GM21619 (cell line): ENCODE measurements around the gene PDE6A.
"Not testable (repeated sequence)": the region's sequence is repeated elsewhere in the genome, so short reads cannot be mapped to it uniquely, and the experiment has no call there.

Experiments used
- ATAC-seq: cut with Tn5 transposase; IDR thresholded peaks from one replicate; pipeline ENCODE4 v1.9.1; 2021; ENCODE audit not compliant: unreplicated experiment

The PDE6A gene

DNA sequence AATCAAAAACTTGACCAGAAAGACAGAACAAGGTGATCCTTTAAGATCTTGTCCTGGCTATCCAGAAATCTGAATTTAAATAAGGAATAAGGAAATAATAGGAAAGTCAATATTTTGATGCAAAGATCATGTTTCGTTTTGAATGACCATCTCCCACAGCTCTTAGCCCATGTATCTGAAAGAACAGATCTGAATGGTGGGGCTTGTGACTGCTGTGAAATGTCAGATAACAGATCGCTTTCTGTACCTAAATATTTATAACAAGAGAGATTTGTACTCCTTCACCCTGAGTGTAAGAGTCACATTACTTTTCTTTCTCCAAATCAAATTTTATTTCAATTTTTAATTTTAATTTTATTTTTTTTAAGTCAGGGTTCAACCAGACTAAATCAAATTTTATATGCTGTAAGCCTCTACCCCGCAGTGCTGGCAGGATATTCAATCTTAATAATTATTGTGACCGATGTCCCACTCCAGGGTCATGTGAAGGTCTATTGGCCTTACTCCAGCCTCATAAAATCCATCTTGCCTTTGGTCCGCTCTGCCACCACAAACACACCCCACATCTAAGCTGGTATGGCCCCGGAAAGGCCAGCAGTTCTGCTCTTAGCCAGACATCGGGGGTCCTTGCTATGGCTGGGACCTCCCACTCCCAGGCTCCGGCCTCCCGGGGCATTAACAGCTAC, 9.0 kb upstream of the PDE6A start:
- ATAC-seq = no peak

DNA sequence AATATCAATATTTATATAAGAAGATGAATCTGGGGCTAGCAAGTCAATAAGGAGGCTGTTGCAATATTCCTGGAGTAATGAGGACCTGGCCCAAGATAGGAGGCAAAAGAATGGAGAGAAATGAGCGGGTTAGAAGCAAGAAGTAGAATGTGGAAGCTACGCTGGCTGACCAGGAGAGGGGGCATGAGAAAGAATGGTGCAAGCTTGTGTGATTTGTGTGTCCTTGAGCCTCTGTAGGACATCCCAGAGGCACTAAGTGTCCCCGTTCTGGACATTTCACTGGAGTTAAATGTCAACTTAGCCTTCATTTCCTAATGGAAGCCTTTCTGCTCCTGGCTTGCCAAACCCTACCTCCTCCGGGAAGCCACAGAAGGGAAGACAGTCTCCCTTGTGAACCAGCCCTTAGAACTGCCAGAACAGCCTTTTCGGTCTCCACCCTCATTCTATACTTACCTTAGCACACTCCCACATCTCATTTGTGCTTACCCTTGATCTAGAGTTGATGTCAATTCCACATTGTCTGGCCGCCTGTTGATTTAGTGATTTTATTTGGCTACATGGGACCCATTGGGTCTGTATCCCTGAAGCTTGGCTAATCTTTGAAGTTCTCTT, 6.7 kb upstream of the PDE6A start:
- no peak for ATAC-seq

DNA sequence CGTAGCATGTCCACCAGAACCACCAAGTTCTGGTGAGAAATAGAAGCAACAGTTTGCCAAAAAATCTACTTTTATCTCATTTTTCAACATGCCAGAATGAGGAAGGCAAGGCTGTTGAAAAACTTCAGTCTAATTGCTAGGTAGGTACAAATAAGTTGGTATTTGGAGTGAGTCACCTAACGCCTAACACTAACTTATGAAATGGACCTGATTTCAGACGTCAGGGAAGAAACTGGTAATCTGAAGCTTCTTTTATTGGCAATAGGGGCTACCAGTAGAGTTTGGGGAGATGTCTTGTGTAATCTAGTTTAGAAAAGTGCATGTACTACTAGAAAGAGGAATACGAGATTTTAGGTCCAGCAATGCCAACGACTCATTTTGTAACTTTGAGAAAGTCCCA, 4.4 kb upstream of the PDE6A start:
- no peak for ATAC-seq

DNA sequence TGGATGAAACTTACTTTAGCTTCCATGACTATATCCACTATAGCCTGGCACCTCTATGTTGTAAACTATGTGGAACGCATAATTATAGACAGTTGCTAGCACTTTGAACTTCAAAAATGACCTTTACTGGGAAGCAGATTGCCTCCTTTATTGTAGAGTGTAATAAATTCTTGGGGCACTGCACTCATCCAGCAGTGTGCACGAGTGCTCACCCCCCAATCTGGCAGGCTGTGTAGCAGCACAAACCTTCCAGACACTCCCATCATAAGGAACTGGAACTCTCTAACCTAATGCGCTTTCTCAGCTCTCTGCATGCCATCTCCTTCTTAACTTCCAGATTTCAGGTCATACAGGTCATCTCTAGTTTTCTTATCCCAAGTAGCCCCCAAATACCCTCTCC, 1.5 kb upstream of the PDE6A start:
- ATAC-seq = no peak

DNA sequence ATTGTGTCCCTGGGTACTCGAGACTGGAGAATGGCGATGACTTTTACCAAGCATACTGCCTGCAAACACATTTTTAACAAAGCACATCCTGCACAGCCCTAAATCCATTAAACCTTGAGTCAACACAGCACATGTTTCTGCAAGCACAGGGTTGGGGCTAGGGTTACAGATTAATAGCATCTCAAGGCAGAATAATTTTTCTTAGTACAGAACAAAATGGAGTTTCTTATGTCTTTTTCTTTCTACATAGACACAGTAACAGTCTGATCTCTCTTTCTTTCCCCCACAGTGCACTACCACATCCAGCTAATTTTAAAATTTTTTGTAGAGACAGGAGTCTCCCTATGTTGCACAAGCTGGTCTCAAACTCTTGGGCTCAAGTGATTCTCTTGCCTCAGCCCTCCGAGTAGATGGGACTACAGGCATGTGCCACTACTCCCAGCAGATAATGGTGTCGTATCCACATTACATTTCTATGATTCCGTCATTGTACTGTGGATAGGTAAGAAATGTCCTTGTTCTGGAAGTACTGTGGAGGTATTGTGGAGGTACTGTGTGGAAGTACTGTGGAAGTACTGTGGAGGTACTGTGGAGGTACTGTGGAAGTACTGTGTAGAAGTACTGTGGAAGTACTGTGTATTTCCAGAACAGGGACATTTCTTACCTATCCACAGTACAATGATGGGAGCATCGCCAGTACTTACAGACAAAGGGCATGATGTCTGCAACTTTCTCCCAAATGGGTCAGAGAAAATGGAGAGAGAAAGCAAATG, 1.2 kb downstream of the PDE6A start:
- ATAC-seq = not testable (repeated sequence)

DNA sequence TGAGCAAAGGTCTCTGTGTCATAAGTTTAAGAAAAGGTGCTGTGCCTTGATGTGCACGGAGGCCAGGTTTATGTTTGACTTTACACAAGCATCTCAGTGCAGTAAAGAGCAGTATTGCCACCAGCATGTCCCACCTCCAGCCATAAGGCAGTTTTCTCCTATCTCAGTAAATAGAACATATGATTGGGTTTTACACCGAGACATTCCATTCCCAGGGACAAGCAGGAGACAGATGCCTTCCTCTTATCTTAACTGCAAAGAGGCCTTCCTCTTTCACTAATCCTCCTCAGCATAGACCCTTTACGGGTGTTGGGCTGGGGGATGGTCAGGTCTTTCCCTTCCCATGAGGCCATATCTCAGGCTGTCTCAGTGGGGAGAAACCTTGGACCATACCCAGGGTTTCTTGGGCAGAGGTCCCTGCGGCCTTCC, 1.8 kb downstream of the PDE6A start:
- not testable (repeated sequence) for ATAC-seq

DNA sequence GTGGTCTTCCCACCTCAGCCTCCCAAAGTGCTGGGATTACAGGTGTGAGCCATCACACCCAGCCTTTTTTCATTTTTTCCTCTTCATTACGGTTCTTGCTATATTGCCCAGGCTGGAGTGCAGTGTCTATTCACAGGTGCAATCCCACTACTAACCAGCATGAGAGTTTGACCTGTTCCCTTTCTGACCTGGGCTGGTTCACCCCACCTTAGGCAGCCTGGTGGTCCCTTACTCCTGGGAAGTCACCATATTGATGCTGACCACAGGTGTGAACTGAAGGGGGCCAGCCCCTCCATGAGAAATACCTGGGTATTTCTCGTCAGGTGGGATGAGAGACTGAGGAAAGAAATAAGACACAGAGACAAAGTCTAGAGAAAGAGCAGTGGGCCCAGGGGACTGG, 2.4 kb downstream of the PDE6A start:
- ATAC-seq = no peak

DNA sequence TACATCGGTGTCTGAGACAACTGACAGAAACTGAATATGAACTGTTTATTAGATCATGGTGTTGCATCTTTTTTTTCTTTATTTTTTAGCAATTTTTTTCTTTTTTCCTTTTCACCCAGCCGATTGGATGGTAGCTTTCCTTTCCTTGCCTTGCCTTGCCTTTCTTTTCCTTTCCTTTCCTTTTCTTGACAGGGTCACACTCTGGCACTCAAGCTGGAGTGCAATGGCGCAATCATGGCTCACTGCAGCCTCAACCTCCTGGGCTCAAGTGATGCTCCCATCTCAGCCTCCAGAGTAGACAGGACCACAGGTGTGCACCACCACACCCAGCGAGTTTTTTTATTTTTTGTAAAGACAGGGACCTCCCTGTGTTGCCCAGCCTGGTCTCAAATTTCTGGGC, 2.8 kb downstream of the PDE6A start:
- ATAC-seq = no peak

DNA sequence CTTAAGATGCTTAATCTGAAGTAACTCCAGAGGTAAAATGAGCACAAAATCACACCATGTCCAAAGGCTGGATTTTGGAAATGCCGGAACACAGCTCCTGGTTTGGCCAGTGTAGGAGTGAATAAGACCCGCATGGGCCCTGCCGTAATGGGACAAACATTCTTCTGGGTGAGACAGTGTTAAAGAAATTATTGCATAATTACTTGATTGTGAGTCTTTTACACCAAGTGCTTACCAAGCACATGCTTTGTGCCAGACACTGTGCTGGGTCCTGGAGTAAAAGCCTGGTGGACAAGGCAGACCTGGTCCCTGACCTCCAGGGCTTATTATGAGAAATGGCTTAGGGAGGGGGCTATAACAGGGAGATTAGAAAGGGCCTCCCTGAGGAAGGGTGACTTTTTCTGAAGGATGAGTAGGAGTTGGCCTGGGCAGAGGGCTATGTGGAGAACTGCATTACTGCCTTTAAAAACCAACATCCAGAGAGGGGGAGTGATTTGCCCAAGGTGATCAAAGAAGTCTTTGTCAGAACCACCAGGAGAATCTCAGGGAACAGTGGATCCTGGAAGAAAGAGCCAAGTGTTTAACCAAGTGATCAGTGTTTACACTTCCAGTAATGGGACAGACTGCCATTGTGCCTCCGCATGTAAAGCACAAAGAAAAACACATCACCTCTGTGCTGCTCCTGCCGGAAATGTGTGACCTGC, 3.5 kb downstream of the PDE6A start:
- no peak for ATAC-seq

DNA sequence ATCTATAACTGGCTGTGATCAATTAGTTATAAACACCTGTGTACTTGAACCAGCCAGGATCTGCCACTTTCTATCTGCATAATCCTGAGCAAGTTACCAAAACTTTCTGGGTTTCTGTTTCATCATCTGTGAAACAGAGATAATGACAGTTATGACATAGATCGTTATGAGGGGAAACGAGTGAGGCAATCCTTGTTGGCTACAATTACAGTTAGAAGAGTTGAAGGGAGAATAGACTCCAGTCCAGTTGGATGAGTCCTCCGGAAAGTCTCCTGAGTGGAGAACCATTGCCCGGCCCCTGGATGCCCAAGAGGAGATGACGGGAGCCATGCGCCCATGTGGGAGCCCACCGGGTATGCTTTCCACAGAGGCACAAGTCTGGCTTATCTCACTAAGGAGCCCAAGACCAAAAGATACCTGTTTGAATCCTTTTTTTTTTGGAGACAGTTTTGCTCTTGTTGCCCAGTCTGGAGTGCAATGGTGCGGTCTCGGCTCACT, 4.5 kb downstream of the PDE6A start:
- peak; percentile 85 for ATAC-seq

DNA sequence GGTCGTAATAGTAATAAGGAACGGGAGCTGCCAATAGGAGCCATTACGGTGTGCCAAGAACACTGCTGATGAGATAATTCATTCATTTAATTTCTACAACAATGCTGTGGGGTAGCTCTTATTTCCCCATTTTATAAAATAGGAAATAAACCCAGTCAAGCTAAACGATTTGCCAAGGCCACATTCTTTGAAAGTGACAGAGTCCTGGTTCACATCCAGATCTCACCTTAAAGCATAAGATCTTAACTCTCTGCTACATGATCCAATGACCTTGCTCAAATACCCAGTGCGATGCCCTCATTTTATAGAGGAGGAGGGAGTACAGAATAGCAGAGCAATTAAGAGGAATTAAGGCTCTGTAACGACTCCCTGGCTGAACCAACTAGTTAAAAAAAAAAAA, 5.0 kb downstream of the PDE6A start:
- ATAC-seq = no peak

DNA sequence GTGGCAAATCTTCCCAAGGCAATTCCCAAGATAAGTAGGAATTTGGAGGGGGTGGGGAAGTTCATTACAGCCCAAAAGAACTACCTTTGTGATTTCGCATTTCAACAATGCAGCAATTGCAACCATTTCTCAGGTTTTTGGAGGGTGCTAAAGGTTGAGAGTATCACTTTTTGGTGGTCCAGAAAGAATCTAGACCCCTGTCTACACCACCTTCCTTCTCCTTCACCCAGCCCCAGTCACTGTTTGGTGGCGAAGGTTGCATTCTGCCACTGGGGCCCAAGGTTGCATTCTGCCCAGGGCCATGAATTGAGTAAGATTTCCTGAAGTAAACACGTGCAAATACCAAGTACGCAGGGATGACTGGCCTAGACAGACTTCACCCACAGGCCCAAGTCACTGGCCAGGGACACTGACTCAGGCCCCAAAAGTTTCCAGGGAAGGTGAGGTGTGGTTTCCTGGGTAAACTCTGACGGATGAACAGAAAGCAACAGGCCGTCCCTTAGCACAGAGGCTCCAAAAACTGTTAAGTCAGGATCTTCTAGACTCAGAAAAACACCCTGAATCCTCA, 5.7 kb downstream of the PDE6A start:
- ATAC-seq = no peak

DNA sequence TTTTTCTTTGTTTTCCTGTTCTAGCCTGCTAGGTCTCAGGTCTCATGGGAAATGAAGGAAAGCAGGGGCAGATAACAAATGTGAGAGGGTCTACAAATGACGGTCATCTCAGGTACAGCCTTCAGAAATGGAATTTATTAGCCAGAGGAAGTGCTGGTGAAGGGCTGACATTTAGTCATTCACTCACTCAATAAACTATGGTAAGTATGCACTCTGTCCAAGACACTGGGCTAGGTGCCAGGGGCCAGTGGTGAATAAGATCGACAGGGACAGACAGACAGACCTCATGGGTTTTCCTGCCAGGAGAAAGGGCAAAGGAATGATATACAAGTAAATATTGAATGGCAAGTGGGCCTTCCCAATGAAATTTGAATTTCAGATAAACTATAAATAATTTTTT, 6.3 kb downstream of the PDE6A start:
- no peak for ATAC-seq

DNA sequence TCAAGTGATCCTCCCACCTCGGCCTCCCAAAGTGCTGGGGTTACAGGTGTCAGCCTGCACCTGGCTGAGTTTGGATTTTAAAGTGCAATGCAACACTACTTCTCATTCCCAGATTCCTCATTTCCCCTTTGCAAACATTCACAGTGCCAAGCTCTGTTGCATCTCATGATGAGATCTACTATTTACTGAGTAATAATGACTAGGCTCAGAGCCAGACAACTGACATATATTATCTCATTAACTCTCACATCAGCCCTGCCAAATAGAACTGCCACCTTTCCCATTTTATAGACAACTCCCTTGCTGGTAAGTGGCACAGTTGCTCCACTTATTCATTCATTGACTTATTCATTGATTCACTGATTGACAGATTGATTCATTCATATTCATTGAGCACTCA, 7.0 kb downstream of the PDE6A start:
- no peak for ATAC-seq

DNA sequence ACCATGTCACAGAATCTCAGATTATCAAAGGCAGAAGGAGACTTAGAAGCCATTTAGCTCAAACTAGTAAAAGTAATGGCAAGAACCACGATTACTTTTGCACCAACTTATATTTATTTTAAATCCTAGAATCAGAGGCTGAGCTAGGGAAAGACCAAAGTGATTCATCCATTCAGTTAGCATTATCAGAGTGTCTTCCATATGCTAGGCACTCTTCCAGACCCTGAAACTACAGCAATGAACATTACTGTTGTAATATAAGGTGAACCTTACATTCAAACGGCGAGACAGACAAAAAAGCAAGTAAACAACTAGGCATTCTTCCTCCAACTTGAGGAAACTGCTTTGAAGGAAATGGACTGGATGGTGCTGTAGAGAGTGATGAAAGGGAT, 7.9 kb downstream of the PDE6A start:
- ATAC-seq = no peak

DNA sequence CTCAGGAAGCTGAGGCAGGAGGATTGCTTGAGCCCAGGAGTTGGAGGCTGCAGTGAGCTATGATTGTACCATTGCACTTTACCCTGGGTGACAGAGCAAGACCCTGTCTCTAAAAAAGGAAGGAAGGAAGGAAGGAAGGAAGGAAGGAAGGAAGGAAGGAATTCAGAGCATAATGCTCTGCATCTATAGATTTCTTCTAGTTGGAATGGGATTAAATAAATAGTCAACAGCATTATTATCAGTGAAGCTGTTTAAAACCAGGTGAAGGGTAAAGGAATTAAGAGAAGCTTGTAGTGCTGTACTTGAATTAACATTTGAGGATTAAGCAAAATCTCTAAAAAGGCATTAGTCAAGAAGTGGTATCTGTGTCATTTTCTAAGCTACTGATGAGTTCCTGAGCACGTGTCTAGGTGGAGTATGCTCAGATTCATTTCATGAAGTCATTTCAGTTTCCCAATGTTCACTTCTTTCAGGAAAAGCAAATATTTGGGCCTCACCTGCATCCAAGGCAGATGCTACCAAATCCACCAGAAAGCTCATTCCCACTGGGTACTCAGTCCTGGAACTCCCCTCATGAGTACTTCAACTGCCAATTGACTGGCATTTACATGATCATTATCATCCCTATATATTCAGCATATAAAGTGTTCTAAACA, 8.4 kb downstream of the PDE6A start:
- no peak for ATAC-seq

DNA sequence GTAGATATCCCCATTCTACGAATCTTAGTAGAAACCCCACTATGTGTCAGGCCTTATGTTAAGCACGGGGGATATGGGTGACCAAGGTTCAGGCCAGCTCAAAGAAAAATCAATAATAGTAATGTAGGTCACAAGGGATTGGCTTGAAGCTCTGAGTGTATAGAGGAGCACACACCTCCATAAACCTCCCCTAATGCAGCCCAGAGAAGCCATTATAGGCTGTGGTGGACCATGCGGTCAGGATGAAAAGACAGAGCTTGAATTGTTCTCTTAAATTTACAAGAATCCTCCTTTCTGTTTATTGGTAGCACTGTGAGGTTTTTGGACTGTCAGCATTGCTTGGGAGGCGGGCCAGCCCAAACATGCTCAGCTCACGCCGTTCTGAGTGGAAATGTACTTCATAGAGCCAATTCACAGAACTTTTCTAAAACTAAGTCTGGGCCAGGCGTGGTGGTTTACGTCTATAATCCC, 9.1 kb downstream of the PDE6A start:
- no peak for ATAC-seq

DNA sequence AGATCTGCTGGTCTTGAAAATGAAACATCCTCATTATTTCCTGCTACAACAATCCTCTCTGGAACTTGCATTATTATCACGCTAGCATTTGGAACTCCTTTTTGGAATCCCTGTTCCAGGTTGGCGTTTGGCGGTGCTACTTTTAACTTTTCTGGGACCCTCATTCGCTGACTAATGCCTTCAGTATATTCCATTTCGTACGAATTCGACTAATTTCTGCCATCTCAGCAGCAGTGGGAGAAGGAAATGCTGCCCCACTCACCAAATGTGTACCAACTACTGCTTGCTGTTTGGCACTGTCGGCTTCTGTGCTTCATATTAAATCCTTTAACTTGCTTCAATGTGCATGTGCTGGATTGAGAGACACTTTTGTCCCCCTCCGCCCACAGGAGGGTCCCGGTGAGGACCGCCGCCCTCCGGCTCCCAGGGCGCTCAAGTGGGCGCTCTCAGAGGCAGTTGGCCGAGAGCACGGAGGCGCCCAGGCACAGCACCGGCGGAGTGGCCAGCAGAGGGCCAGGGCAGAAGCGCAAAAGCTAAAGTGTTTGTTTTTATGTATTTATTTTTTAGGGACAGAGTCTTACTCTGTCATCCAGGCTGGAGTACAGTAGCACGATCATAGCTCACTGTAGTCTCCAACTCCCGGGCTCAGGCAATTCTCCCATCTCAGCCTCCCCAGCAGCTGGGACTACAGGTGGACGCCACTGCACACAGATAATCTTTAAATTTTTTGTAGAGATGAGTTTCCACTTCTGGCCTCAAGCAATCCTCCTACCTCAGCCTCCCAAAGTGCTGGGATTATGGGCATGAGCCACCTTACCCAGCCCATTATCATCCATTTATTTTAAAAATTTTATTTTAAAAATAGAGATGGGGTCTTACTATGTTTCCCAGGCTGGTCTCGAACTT, 11.9 kb downstream of the PDE6A start:
- no peak for ATAC-seq

DNA sequence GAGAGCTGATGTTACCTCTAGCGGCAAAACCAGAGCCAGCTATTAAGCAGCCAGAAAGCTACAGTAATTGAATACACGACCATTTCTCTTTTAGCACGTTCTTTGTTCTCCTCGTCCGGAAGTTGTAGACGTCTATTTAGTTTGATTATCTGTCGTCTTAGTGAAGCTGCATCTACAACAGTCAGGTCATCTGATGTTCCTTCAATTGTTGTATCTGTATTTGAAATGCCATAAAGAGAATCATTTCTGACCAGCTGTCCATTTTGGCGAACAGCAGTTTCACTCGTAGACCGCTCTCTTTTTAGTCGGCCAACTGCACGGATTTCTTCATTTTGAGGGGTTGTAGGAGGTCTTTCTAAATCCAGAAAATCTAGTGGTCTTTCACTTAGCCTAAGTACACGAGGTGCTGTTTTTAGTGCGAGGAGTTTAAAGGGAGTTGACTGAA, 12.6 kb downstream of the PDE6A start:
- ATAC-seq = no peak
